Lung (tissue), 12 donors: ENCODE measurements around the gene ADAMTS5. TPM values are rescaled to one million over a fixed set of nuclear protein-coding genes. Genes with fewer than 3 reads are reported as not detected.

Experiments
- ATAC-seq: fragments of 200-7000 bp; cut with Tn5 transposase; one replicate; pipeline ENCODE4 v1.9.1; 2020; ENCODE audit warnings: moderate number of reproducible peaks; ENCODE audit not compliant: insufficient read depth, low FRiP score
- DNase-seq, 3 donors: peaks; one replicate each; pipeline ENCODE4 v3.0.0-alpha.2; 2013 to 2017
- H3K27ac ChIP-seq, 2 donors: one replicate each; pipeline ENCODE4 v1.5.1; 2013; ENCODE audit warnings: mild to moderate bottlenecking in 2 of 2, moderate library complexity in 2 of 2, control low read depth in 1 of 2, inconsistent platforms in 1 of 2, low read depth in 1 of 2, low read length in 1 of 2
- H3K27me3 ChIP-seq, 3 donors: one replicate each; pipeline ENCODE4 v1.5.1; 2013; ENCODE audit warnings: low read length in 2 of 3; ENCODE audit not compliant: control insufficient read depth in 3 of 3, insufficient read depth in 3 of 3
- H3K36me3 ChIP-seq, 4 donors: one replicate each; pipeline ENCODE4 v1.5.1; 2013; ENCODE audit warnings: low read length in 4 of 4, mild to moderate bottlenecking in 1 of 4, moderate library complexity in 1 of 4; ENCODE audit not compliant: control insufficient read depth in 4 of 4, insufficient read depth in 4 of 4
- H3K4me1 ChIP-seq, 5 donors: one replicate each; pipeline ENCODE4 v1.5.1; 2013; ENCODE audit warnings: low read length in 5 of 5, mild to moderate bottlenecking in 2 of 5, moderate library complexity in 1 of 5; ENCODE audit not compliant: control insufficient read depth in 5 of 5, insufficient read depth in 5 of 5
- H3K4me3 ChIP-seq: one replicate; pipeline ENCODE4 v1.5.1; 2013; ENCODE audit warnings: mild to moderate bottlenecking, control low read depth, moderate library complexity
- H3K9ac ChIP-seq, 2 donors: one replicate each; pipeline ENCODE4 v1.5.1; 2013; ENCODE audit warnings: low read length in 2 of 2, control low read depth in 1 of 2; ENCODE audit not compliant: insufficient read depth in 1 of 2
- H3K9me3 ChIP-seq, 4 donors: one replicate each; pipeline ENCODE4 v1.5.1; 2013; ENCODE audit warnings: low read length in 3 of 4, mild to moderate bottlenecking in 1 of 4, moderate library complexity in 1 of 4; ENCODE audit not compliant: control insufficient read depth in 4 of 4, insufficient read depth in 3 of 4
- WGBS, 2 donors: extraction: QIAGEN DNeasy Blood & Tissue Kit; methylation state at CpG; one replicate each; pipeline ENCODE4 v1.1.7; 2013; 5-methylcytosine and 5-hydroxymethylcytosine counted together
- polyA plus RNA-seq, 2 donors: library from polyadenylated mRNA; stranded (reverse); fragments of 200-250 nt; gene quantifications; one replicate each; pipeline ENCODE4 v1.2.1, GENCODE V29; 2013
- total RNA-seq, 2 donors: library from RNA; depleted of rRNA in 1 of 2; stranded (reverse); fragments of >200 nt in 1 of 2; gene quantifications; one replicate each; pipeline ENCODE4 v1.2.1, GENCODE V29; 2014 to 2021
- TF ChIP-seq, protein P1 (sequence below): IDR thresholded peaks from 2 replicates; pipeline ENCODE4 v1.5.1; 2012; ENCODE audit warnings: mild to moderate bottlenecking; ENCODE audit errors: control extremely low read depth, extremely low read depth
- donor health status: control.
- donor health status: control.
- donor health status: Bipolar disorder and iron deficiency.
- donor health status: healthy.
- donor health status: DM: yes; HTN: yes; CAD: no.

Gene ADAMTS5
- total and polyA plus RNA-seq, 4 donors: 0.59 to 22.2 (median 2.8) TPM

GRCh38 chr21:26961698-26962097 is 5.2 kb downstream of the ADAMTS5 start:
- ATAC-seq: no peak
- TF ChIP-seq, protein P1, sequence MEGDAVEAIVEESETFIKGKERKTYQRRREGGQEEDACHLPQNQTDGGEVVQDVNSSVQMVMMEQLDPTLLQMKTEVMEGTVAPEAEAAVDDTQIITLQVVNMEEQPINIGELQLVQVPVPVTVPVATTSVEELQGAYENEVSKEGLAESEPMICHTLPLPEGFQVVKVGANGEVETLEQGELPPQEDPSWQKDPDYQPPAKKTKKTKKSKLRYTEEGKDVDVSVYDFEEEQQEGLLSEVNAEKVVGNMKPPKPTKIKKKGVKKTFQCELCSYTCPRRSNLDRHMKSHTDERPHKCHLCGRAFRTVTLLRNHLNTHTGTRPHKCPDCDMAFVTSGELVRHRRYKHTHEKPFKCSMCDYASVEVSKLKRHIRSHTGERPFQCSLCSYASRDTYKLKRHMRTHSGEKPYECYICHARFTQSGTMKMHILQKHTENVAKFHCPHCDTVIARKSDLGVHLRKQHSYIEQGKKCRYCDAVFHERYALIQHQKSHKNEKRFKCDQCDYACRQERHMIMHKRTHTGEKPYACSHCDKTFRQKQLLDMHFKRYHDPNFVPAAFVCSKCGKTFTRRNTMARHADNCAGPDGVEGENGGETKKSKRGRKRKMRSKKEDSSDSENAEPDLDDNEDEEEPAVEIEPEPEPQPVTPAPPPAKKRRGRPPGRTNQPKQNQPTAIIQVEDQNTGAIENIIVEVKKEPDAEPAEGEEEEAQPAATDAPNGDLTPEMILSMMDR: no peak
- Histone ChIP-seq H3K36me3 (no peaks in the 10 kb centered on the region), H3K9me3 (no peaks in the 10 kb centered on the region), H3K4me3 (no peak overlapping the region), H3K27me3 (peaks cover 0 to 3% (median 3%) of the 10 kb centered on the region in 3 donors), H3K4me1 (peaks cover 3 to 45% (median 6%) of the 10 kb centered on the region in 5 donors), H3K27ac (no peak overlapping the region), H3K9ac (no peak overlapping the region)
- 39 to 46% methylated on average over 4 of the region's 4 CpGs for WGBS, 2 donors
- peak in 1 of 3 donors; percentile 49 for DNase-seq

DNA sequence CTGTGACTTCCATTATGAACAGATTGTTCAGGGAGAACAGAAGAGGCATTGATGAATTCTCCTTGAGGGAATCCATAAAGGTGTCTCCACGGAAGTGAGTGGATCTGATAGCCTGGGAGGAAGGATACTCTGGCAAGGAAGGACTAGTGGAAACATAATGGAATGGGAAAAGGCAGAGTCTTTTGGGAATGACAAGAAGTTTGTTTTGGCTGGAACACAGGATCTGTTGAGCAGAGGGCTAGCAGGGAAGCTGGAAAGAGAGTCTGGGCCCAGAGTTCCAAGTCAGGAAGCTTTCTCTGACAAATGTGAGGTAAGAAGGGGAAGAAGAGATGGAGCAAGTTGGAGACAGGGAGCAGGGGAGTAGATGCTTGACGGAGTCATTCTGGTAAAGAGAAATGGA is 8.1 kb downstream of the ADAMTS5 start:
- Histone ChIP-seq H3K9me3 (no peaks in the 10 kb centered on the region), H3K27ac (no peak overlapping the region)
- TF ChIP-seq, protein P1: no peak

DNA sequence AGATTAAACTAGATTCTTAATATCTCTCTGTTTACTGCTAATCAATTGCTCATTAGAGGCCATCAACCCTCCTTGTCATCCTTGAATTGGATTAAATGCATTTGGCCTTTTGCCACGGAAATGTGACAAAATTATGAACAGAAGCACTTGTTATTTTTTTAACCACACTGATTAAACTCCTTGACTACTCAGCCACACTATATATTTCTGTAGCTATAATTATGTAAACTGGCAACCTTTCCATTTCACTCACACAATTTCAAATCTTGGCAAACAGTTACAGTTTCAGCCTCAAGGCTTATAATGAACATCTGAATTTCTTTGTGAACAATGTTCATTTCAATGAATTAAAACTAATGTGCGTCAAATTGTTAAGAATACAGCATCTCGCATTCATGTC is 10.1 kb downstream of the ADAMTS5 start:
- no peaks in the 10 kb centered on the region for H3K27me3 ChIP-seq
- DNase-seq: peak in 2 of 3 donors; percentile 49 to 63
- no peak for ATAC-seq
- no peak overlapping the region for H3K9ac ChIP-seq
- H3K4me3 ChIP-seq: no peak overlapping the region
- peaks cover 0 to 3% (median 0%) of the 10 kb centered on the region in 4 donors for H3K36me3 ChIP-seq
- H3K4me1 ChIP-seq: peaks cover 0 to 23% (median 8%) of the 10 kb centered on the region in 5 donors
- WGBS, 2 donors: 79 to 86% methylated on average over 3 of the region's 3 CpGs
- H3K27ac ChIP-seq: no peak overlapping the region
- TF ChIP-seq, protein P1: no peak
- no peaks in the 10 kb centered on the region for H3K9me3 ChIP-seq

More for the DNA sequence above, 8.1 kb downstream of the ADAMTS5 start:
- Histone ChIP-seq H3K27me3 (no peaks in the 10 kb centered on the region), H3K36me3 (peaks cover 0 to 3% (median 0%) of the 10 kb centered on the region in 4 donors), H3K9ac (no peak overlapping the region), H3K4me1 (peaks cover 0 to 38% (median 6%) of the 10 kb centered on the region in 5 donors), H3K4me3 (no peak overlapping the region)
- ATAC-seq (no peak), DNase-seq (no peak)
- 69 to 72% methylated on average over 2 of the region's 2 CpGs for WGBS, 2 donors

DNA sequence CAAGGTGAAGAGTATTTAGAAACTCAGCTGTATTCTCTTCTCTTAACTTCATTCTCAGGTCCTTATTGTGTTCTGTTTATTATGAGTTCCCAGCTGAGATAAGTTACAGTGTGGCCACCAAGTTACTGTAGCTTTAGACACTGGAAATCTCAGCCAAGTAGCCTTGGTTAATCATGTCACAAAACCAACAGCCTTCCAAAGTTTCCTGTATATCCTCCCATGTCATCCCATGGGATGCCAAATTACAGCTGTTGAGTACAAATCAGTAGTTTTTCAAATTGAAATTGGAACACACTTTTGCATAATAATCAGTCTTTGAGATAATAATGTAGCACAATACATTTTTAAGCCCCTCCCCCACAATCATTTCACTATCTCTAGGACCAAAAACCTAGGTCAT is 10.7 kb downstream of the ADAMTS5 start:
- Histone ChIP-seq H3K27me3 (no peaks in the 10 kb centered on the region), H3K27ac (no peak overlapping the region), H3K9me3 (no peaks in the 10 kb centered on the region), H3K9ac (no peak overlapping the region), H3K4me3 (no peak overlapping the region), H3K4me1 (peaks cover 0 to 20% (median 8%) of the 10 kb centered on the region in 5 donors), H3K36me3 (peaks cover 0 to 3% (median 0%) of the 10 kb centered on the region in 4 donors)
- no peak for ATAC-seq
- no peak for DNase-seq
- TF ChIP-seq, protein P1: no peak
